Natural killer cell (primary cell): ENCODE measurements around the gene NR6A1. TPM values are rescaled to one million over a fixed set of nuclear protein-coding genes. Genes with fewer than 3 reads are reported as not detected.

ENCODE experiments used
- ATAC-seq, 3 donors: fragments of 150-1000 bp in 2 of 3; fragments of 200-7000 bp in 1 of 3; cut with Tn5 transposase; 1 replicate in 1 of 3; 2 replicates in 2 of 3; pipeline ENCODE4 v1.10.0; 2021; ENCODE audit warnings: mild to moderate bottlenecking in 2 of 3, moderate library complexity in 2 of 3
- DNase-seq, 2 donors: peaks; one replicate each; pipeline versions ENCODE4 v3.0.0 to v3.0.0-alpha.2; 2013 to 2021; ENCODE audit warnings: mixed read lengths in 1 of 2
- H3K27ac ChIP-seq: one replicate; pipeline ENCODE4 v1.5.1; 2013; ENCODE audit warnings: mild to moderate bottlenecking, low read length
- H3K27me3 ChIP-seq: one replicate; pipeline ENCODE4 v1.6.1; 2013; ENCODE audit warnings: low read length; ENCODE audit not compliant: control insufficient read depth, insufficient read depth
- H3K36me3 ChIP-seq: one replicate; pipeline ENCODE4 v1.6.1; 2013; ENCODE audit warnings: low read length; ENCODE audit not compliant: control insufficient read depth, insufficient read depth
- H3K4me1 ChIP-seq: one replicate; pipeline ENCODE4 v1.6.1; 2013; ENCODE audit warnings: low read length; ENCODE audit not compliant: control insufficient read depth, insufficient read depth
- H3K4me3 ChIP-seq: one replicate; pipeline ENCODE4 v1.5.1; 2013; ENCODE audit warnings: low read length
- H3K9me3 ChIP-seq: one replicate; pipeline ENCODE4 v1.6.1; 2013; ENCODE audit warnings: low read length; ENCODE audit not compliant: control insufficient read depth, insufficient read depth
- H3K27ac Mint-ChIP-seq, 2 donors: one replicate each; pipeline ENCODE4 v1.8.0; 2022; ENCODE audit warnings: mild to moderate bottlenecking in 2 of 2, mixed read lengths in 2 of 2, moderate library complexity in 1 of 2
- H3K27me3 Mint-ChIP-seq, 2 donors: one replicate each; pipeline ENCODE4 v1.8.0; 2022; ENCODE audit warnings: low read depth in 2 of 2, mixed read lengths in 2 of 2
- H3K36me3 Mint-ChIP-seq: one replicate; pipeline ENCODE4 v1.8.0; 2022; ENCODE audit warnings: mixed read lengths
- H3K4me1 Mint-ChIP-seq, 2 donors: one replicate each; pipeline ENCODE4 v1.8.0; 2022; ENCODE audit warnings: mixed read lengths in 2 of 2
- H3K4me3 Mint-ChIP-seq: one replicate; pipeline ENCODE4 v1.8.0; 2022; ENCODE audit warnings: mild to moderate bottlenecking, moderate library complexity, mixed read lengths
- H3K9me3 Mint-ChIP-seq, 2 donors: one replicate each; pipeline ENCODE4 v1.8.0; 2022; ENCODE audit warnings: mixed read lengths in 2 of 2
- CTCF ChIP-seq: fragments of 200-600 bp; IDR thresholded peaks from one replicate; pipeline ENCODE4 v1.8.0; 2022; ENCODE audit warnings: antibody characterized with exemption
- WGBS: methylation state at CpG from one replicate; pipeline ENCODE4 v1.1.7; 2013; ENCODE audit warnings: missing lambda C conversion rate; ENCODE audit not compliant: insufficient coverage; 5-methylcytosine and 5-hydroxymethylcytosine counted together
- intact Hi-C: fragments of 100-400 bp; cut with micrococcal nuclease; formaldehyde crosslinking; loops from one replicate; pipeline ENCODE4 v1.14.2; 2022
- total RNA-seq, 4 donors: library from RNA; stranded (reverse); fragments of 120-200 nt in 1 of 4; gene quantifications; one replicate each; pipeline versions ENCODE4 v1.2.3 to v1.2.4, GENCODE V29; 2013 to 2022

Gene NR6A1
- total RNA-seq, 3 donors from 2014 or later (not counting 1 experiment from before 2014, with no cell fraction given): 0.07 to 0.75 (median 0.49) TPM

GRCh38 chr9:124505901-124506346, 265.2 kb downstream of the NR6A1 start:
- ATAC-seq: no peak
- Mint-ChIP-seq H3K4me1 (peaks cover 8% of the 10 kb centered on the region in 2 donors), H3K9me3 (no peaks in the 10 kb centered on the region), H3K4me3 (no peak overlapping the region), H3K27me3 (peaks cover 26 to 33% of the 10 kb centered on the region in 2 donors), H3K27ac (no peak overlapping the region), H3K36me3 (peaks cover 7% of the 10 kb centered on the region)
- no peak for DNase-seq
- no peaks in the 10 kb centered on the region for H3K36me3 ChIP-seq
- no peaks in the 10 kb centered on the region for H3K9me3 ChIP-seq
- peaks cover 15% of the 10 kb centered on the region for H3K27me3 ChIP-seq
- 93% methylated on average over 19 of the region's 19 CpGs for WGBS
- H3K4me3 ChIP-seq: no peak overlapping the region
- TF ChIP-seq CTCF: no peak
- no peak overlapping the region for H3K27ac ChIP-seq
- H3K4me1 ChIP-seq: peaks cover 7% of the 10 kb centered on the region
- intact Hi-C loops: no loop called here

GRCh38 chr9:124505006-124505900, 265.9 kb downstream of the NR6A1 start:
- H3K27ac ChIP-seq: no peak overlapping the region
- intact Hi-C loops: no loop called here
- no peak for TF ChIP-seq CTCF
- H3K4me1 Mint-ChIP-seq: peaks cover 8% of the 10 kb centered on the region in 2 donors
- H3K27me3 ChIP-seq: peaks cover 15% of the 10 kb centered on the region
- peak overlapping the region; percentile 68 for H3K4me3 Mint-ChIP-seq
- H3K27ac Mint-ChIP-seq: no peak overlapping the region
- no peaks in the 10 kb centered on the region for H3K36me3 ChIP-seq
- no peak overlapping the region for H3K4me3 ChIP-seq
- 50% methylated on average over 69 of the region's 69 CpGs for WGBS
- H3K4me1 ChIP-seq: peaks cover 7% of the 10 kb centered on the region
- DNase-seq: no peak
- peak in 1 of 3 donors; percentile 49 for ATAC-seq
- peaks cover 7% of the 10 kb centered on the region for H3K36me3 Mint-ChIP-seq
- H3K9me3 Mint-ChIP-seq: no peaks in the 10 kb centered on the region
- H3K9me3 ChIP-seq: no peaks in the 10 kb centered on the region
- peaks cover 27 to 33% of the 10 kb centered on the region in 2 donors for H3K27me3 Mint-ChIP-seq

- no peaks in the 10 kb centered on the region for H3K36me3 ChIP-seq
- peaks cover 15% of the 10 kb centered on the region for H3K27me3 ChIP-seq
- Mint-ChIP-seq H3K27ac (no peak overlapping the region), H3K4me1 (peaks cover 8% of the 10 kb centered on the region in 2 donors), H3K36me3 (peaks cover 7% of the 10 kb centered on the region), H3K9me3 (no peaks in the 10 kb centered on the region), H3K4me3 (no peak overlapping the region), H3K27me3 (peaks cover 30 to 33% of the 10 kb centered on the region in 2 donors)
- H3K4me3 ChIP-seq: no peak overlapping the region
- WGBS: under 1% methylated on average over 79 of the region's 81 CpGs
- peak in 1 of 3 donors; percentile 42 for ATAC-seq
- no peak overlapping the region for H3K27ac ChIP-seq
- intact Hi-C loops: no loop called here
- H3K9me3 ChIP-seq: no peaks in the 10 kb centered on the region
- DNase-seq: no peak
- peaks cover 7% of the 10 kb centered on the region for H3K4me1 ChIP-seq
- TF ChIP-seq CTCF: no peak
Measured at GRCh38 chr9:124504530-124505005, 266.5 kb downstream of the NR6A1 start.
